Measurements from ENCODE around the gene VSTM2B. TPM values are rescaled to one million over a fixed set of nuclear protein-coding genes. Genes with fewer than 3 reads are reported as not detected.

Gene VSTM2B
- polyA plus RNA-seq, 1 donor (not counting 4 experiments of a cell fraction or from before 2014, with no cell fraction given): not detected

- no peaks in the 10 kb centered on the region for H3K36me3 ChIP-seq (ENCODE audit: control insufficient read depth in 2 of 2, extremely low read depth in 1 of 2, insufficient read depth in 2 of 2, low read length in 2 of 2)
- H4K20me1 ChIP-seq (ENCODE audit: control insufficient read depth, extremely low read depth, insufficient read depth, low read length): no peaks in the 10 kb centered on the region
- H2AFZ ChIP-seq (ENCODE audit: control insufficient read depth, low read length): no peak overlapping the region
- no peaks in the 10 kb centered on the region for H3K9me3 ChIP-seq (ENCODE audit: control insufficient read depth, low read depth, low read length)
- no peak for FAIRE-seq
- H3K4me2 ChIP-seq (ENCODE audit: control insufficient read depth, extremely low read depth, insufficient read depth, low read depth, low read length): no peak overlapping the region
- no peak for DNase-seq (ENCODE audit: low read depth, low spot score)
- dilution Hi-C loops (cut with MboI; ENCODE audit: extremely low pct_ligation_motif_present, low sequenced_read_pairs): no loop called here
- H3K9me1 ChIP-seq (ENCODE audit: control insufficient read depth, extremely low read depth, insufficient read depth, low read length): no peaks in the 10 kb centered on the region
- no peak overlapping the region for H3K4me3 ChIP-seq (ENCODE audit: control insufficient read depth in 2 of 3, extremely low read depth in 1 of 3, insufficient read depth in 2 of 3, low read depth in 1 of 3, low read length in 3 of 3)
- H3K4me1 ChIP-seq (ENCODE audit: control insufficient read depth, extremely low read depth, insufficient read depth, low read length): no peaks in the 10 kb centered on the region
- no peak overlapping the region for H3K27ac ChIP-seq (ENCODE audit: control insufficient read depth, insufficient read depth, low read length)
- peaks cover 21% of the 10 kb centered on the region for H3K27me3 ChIP-seq (ENCODE audit: control insufficient read depth, extremely low read depth, insufficient read depth, low read length)
- TF ChIP-seq CTCF (optimal IDR thresholded peaks at IDR 0.05 in 1 of 3, IDR thresholded peaks at IDR 0.05 in 1 of 3, conservative IDR thresholded peaks at IDR 0.05 in 1 of 3; ENCODE audit: extremely low read depth in 1 of 3, insufficient read depth in 2 of 3, low read length in 3 of 3): no peak
- no peak overlapping the region for H3K9ac ChIP-seq (ENCODE audit: control insufficient read depth, extremely low read depth, insufficient read depth, low read length)
- no peaks in the 10 kb centered on the region for H3K79me2 ChIP-seq (ENCODE audit: control insufficient read depth, insufficient read depth, low read length)
Measured at GRCh38 chr19:29596080-29596727, 70.4 kb downstream of the VSTM2B start.

- dilution Hi-C loops (cut with MboI; ENCODE audit: extremely low pct_ligation_motif_present, low sequenced_read_pairs): no loop called here
- no peak overlapping the region for H3K27ac ChIP-seq (ENCODE audit: control insufficient read depth, insufficient read depth, low read length)
- H2AFZ ChIP-seq (ENCODE audit: control insufficient read depth, low read length): no peak overlapping the region
- H3K79me2 ChIP-seq (ENCODE audit: control insufficient read depth, insufficient read depth, low read length): no peaks in the 10 kb centered on the region
- DNase-seq (ENCODE audit: low read depth, low spot score): no peak
- TF ChIP-seq CTCF (optimal IDR thresholded peaks at IDR 0.05 in 1 of 3, IDR thresholded peaks at IDR 0.05 in 1 of 3, conservative IDR thresholded peaks at IDR 0.05 in 1 of 3; ENCODE audit: extremely low read depth in 1 of 3, insufficient read depth in 2 of 3, low read length in 3 of 3) (peak in 1 of 3 experiments; percentile 60), EZH2 (IDR thresholded peaks at IDR 0.05; ENCODE audit: low read length) (no peak)
- no peak for FAIRE-seq
- no peaks in the 10 kb centered on the region for H3K9me1 ChIP-seq (ENCODE audit: control insufficient read depth, extremely low read depth, insufficient read depth, low read length)
- no peaks in the 10 kb centered on the region for H3K36me3 ChIP-seq (ENCODE audit: control insufficient read depth in 2 of 2, extremely low read depth in 1 of 2, insufficient read depth in 2 of 2, low read length in 2 of 2)
- peaks cover 18% of the 10 kb centered on the region for H3K27me3 ChIP-seq (ENCODE audit: control insufficient read depth, extremely low read depth, insufficient read depth, low read length)
- H3K4me1 ChIP-seq (ENCODE audit: control insufficient read depth, extremely low read depth, insufficient read depth, low read length): no peaks in the 10 kb centered on the region
- no peak overlapping the region for H3K4me3 ChIP-seq (ENCODE audit: control insufficient read depth in 2 of 3, extremely low read depth in 1 of 3, insufficient read depth in 2 of 3, low read depth in 1 of 3, low read length in 3 of 3)
- H4K20me1 ChIP-seq (ENCODE audit: control insufficient read depth, extremely low read depth, insufficient read depth, low read length): no peaks in the 10 kb centered on the region
- no peak overlapping the region for H3K4me2 ChIP-seq (ENCODE audit: control insufficient read depth, extremely low read depth, insufficient read depth, low read depth, low read length)
- no peak overlapping the region for H3K9ac ChIP-seq (ENCODE audit: control insufficient read depth, extremely low read depth, insufficient read depth, low read length)
- no peaks in the 10 kb centered on the region for H3K9me3 ChIP-seq (ENCODE audit: control insufficient read depth, low read depth, low read length)
Measured at GRCh38 chr19:29596885-29597525, 71.2 kb downstream of the VSTM2B start.
